ENCODE measurements around the gene CYP27B1. TPM values are rescaled to one million over a fixed set of nuclear protein-coding genes. Genes with fewer than 3 reads are reported as not detected.

The CYP27B1 gene
- total RNA-seq, 1 experiment from 2014 or later: 11.6 TPM

- H3K9me3 ChIP-seq (ENCODE audit: control insufficient read depth in 1 of 2, insufficient read depth in 1 of 2, low read depth in 1 of 2, low read length in 2 of 2): no peaks in the 10 kb centered on the region
- no peaks in the 10 kb centered on the region for H4K20me1 ChIP-seq (ENCODE audit: insufficient read depth)
- H3K79me2 ChIP-seq (ENCODE audit: insufficient read depth, low read length): peaks cover 10% of the 10 kb centered on the region; the same call in 1 of the 2 replicates
- ChIA-PET RAD21 (ENCODE audit: low non-redundant PET in 1 of 2, low total read pairs in 2 of 2, uncharacterized antibody in 2 of 2, unreplicated experiment in 2 of 2) (no interaction called here), CTCF (no interaction called here), POLR2A (no interaction called here)
- H3K36me3 ChIP-seq (ENCODE audit: control insufficient read depth in 1 of 2, insufficient read depth in 2 of 2, low read length in 2 of 2): no peaks in the 10 kb centered on the region; a peak in 1 of 4 replicates
- no peaks in the 10 kb centered on the region for H3K9me2 ChIP-seq (ENCODE audit: insufficient read depth)
- H3K4me3 ChIP-seq (replicated peaks in 1 of 2; ENCODE audit: low read depth in 1 of 2, low read length in 2 of 2): no peak overlapping the region
- DNase-seq (ENCODE audit: low read depth, low spot score) (no peak), ATAC-seq (no peak)
- peaks cover 5 to 13% of the 10 kb centered on the region in 2 experiments; a peak in 3 of 4 replicates for H3K4me1 ChIP-seq (ENCODE audit: control insufficient read depth in 1 of 2, insufficient read depth in 2 of 2, low read length in 2 of 2)
- intact Hi-C loops (cut with micrococcal nuclease): no loop called here
- H3K27ac ChIP-seq (ENCODE audit: low read depth, low read length): no peak overlapping the region
- TF ChIP-seq POLR2A (IDR thresholded peaks at IDR 0.05; ENCODE audit: borderline replicate concordance, extremely low read depth, insufficient read depth, insufficient read length) (no peak), POLR2AphosphoS5 (IDR thresholded peaks at IDR 0.05; ENCODE audit: low read depth, low read length) (no peak), CTCF (IDR thresholded peaks at IDR 0.05 in 2 of 3, conservative IDR thresholded peaks at IDR 0.05 in 1 of 3; ENCODE audit: borderline replicate concordance in 1 of 3, insufficient read depth in 1 of 3, low read depth in 2 of 3, low read length in 2 of 3) (no peak), ZBTB33 (IDR thresholded peaks at IDR 0.05; ENCODE audit: extremely low read depth, insufficient replicate concordance, low read length) (no peak), CBX3 (IDR thresholded peaks at IDR 0.05; ENCODE audit: low read depth) (no peak), ELF1 (IDR thresholded peaks at IDR 0.05; ENCODE audit: borderline replicate concordance, low read depth) (no peak), SP1 (IDR thresholded peaks at IDR 0.05; ENCODE audit: low read depth) (no peak), EZH2phosphoT487 (IDR thresholded peaks at IDR 0.05; ENCODE audit: borderline replicate concordance) (no peak), ATF3 (IDR thresholded peaks at IDR 0.05) (no peak), JUND (IDR thresholded peaks at IDR 0.05) (no peak), EZH2 (IDR thresholded peaks at IDR 0.05) (no peak), EGR1 (IDR thresholded peaks at IDR 0.05; ENCODE audit: low read depth) (no peak), SIN3A (IDR thresholded peaks at IDR 0.05; ENCODE audit: low read depth) (no peak), CEBPB (IDR thresholded peaks at IDR 0.05; ENCODE audit: low read depth) (no peak), RAD21 (IDR thresholded peaks at IDR 0.05; ENCODE audit: low read depth) (no peak), MAX (IDR thresholded peaks at IDR 0.05) (no peak), FOSL1 (IDR thresholded peaks at IDR 0.05; ENCODE audit: low read depth) (no peak)
- no peak overlapping the region for H3K9ac ChIP-seq (ENCODE audit: low read length)
- BruUV-seq (replicated peaks): no TSS peak
- H3K27me3 ChIP-seq (ENCODE audit: insufficient read depth, low read length): no peaks in the 10 kb centered on the region
- H2AFZ ChIP-seq (ENCODE audit: low read depth, low read length, poor library complexity, severe bottlenecking): no peak overlapping the region
- H3K4me2 ChIP-seq (ENCODE audit: low read length): no peak overlapping the region
Observed at GRCh38 chr12:57777367-57777766, 10.5 kb upstream of the CYP27B1 start.

All from HCT116 (cell line).